ENCODE measurements around the gene AKNAD1.

DNA sequence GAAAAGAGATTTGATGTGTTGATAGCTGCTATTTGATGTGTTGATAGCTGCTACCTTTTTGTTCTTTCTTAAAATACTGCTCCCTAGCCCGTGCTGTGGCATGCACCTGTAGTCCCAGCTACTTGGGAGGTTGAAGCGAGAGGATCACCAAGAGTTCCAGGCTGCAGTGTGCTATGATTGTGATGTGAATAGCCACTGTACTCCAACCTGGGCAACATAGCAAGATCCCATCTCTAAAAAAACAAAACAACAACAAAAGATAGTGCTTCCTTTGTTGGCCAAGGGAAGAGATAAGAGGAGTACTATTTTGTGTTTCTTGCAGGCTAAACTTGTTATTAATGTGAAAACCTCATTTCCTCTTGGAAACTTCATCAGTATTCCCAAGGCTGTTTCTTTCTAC lies 25.9 kb upstream of the AKNAD1 start:
- TF ChIP-seq, protein P1, sequence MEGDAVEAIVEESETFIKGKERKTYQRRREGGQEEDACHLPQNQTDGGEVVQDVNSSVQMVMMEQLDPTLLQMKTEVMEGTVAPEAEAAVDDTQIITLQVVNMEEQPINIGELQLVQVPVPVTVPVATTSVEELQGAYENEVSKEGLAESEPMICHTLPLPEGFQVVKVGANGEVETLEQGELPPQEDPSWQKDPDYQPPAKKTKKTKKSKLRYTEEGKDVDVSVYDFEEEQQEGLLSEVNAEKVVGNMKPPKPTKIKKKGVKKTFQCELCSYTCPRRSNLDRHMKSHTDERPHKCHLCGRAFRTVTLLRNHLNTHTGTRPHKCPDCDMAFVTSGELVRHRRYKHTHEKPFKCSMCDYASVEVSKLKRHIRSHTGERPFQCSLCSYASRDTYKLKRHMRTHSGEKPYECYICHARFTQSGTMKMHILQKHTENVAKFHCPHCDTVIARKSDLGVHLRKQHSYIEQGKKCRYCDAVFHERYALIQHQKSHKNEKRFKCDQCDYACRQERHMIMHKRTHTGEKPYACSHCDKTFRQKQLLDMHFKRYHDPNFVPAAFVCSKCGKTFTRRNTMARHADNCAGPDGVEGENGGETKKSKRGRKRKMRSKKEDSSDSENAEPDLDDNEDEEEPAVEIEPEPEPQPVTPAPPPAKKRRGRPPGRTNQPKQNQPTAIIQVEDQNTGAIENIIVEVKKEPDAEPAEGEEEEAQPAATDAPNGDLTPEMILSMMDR (IDR thresholded peaks at IDR 0.05; ENCODE audit: control extremely low read depth in 1 of 3, insufficient read depth in 1 of 3, low read depth in 1 of 3, low read length in 3 of 3), result no peak
- TF ChIP-seq MAFK (IDR thresholded peaks at IDR 0.05; ENCODE audit: low read depth, low read length), result no peak
- no peak for TF ChIP-seq RAD21 (IDR thresholded peaks at IDR 0.05 in 1 of 2, conservative IDR thresholded peaks at IDR 0.05 in 1 of 2; ENCODE audit: low read depth in 2 of 2, low read length in 2 of 2)
- TF ChIP-seq, protein P2, sequence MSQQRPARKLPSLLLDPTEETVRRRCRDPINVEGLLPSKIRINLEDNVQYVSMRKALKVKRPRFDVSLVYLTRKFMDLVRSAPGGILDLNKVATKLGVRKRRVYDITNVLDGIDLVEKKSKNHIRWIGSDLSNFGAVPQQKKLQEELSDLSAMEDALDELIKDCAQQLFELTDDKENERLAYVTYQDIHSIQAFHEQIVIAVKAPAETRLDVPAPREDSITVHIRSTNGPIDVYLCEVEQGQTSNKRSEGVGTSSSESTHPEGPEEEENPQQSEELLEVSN (IDR thresholded peaks at IDR 0.05), result no peak
- no peak for TF ChIP-seq SIX5 (IDR thresholded peaks at IDR 0.05; ENCODE audit: low read depth, low read length)
- TF ChIP-seq POLR2AphosphoS5 (IDR thresholded peaks at IDR 0.05; ENCODE audit: low read depth, low read length), result no peak
- TF ChIP-seq EP300 (IDR thresholded peaks at IDR 0.05; ENCODE audit: borderline replicate concordance in 1 of 2, low read depth in 2 of 2, low read length in 2 of 2), result no peak
